ENCODE results near the gene MED23.

GRCh38 chr6:131651782-131652181 is 23.7 kb upstream of the MED23 start:
- TF ChIP-seq, protein P1, sequence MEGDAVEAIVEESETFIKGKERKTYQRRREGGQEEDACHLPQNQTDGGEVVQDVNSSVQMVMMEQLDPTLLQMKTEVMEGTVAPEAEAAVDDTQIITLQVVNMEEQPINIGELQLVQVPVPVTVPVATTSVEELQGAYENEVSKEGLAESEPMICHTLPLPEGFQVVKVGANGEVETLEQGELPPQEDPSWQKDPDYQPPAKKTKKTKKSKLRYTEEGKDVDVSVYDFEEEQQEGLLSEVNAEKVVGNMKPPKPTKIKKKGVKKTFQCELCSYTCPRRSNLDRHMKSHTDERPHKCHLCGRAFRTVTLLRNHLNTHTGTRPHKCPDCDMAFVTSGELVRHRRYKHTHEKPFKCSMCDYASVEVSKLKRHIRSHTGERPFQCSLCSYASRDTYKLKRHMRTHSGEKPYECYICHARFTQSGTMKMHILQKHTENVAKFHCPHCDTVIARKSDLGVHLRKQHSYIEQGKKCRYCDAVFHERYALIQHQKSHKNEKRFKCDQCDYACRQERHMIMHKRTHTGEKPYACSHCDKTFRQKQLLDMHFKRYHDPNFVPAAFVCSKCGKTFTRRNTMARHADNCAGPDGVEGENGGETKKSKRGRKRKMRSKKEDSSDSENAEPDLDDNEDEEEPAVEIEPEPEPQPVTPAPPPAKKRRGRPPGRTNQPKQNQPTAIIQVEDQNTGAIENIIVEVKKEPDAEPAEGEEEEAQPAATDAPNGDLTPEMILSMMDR (IDR thresholded peaks at IDR 0.05) = no peak
- no peak for TF ChIP-seq POLR2A (IDR thresholded peaks at IDR 0.05)
